ENCODE results near the gene NIBAN1. TPM values are rescaled to one million over a fixed set of nuclear protein-coding genes. Genes with fewer than 3 reads are reported as not detected.
"Not testable (repeated sequence)": the region's sequence is repeated elsewhere in the genome, so short reads cannot be mapped to it uniquely, and the experiment has no call there.

The NIBAN1 gene
- 1 to 10 TPM; 4.2 to 4.5 TPM for total RNA-seq

- H3K27ac Mint-ChIP-seq: peak within 1 kb of the TSS; percentile 93
- peak; percentile 71 for DNase-seq
- CTCF ChIA-PET: interaction anchor here (0.6 to 2.9 kb wide), 6 partner anchors 9 to 180 kb away, joined by 3 to 14 read pairs (median 4); no protein-coding TSS in a partner anchor
- peaks cover 40% of the 10 kb centered on the region for H3K4me1 Mint-ChIP-seq (ENCODE audit: low read depth)
- no peaks in the 10 kb centered on the region for H3K9me3 Mint-ChIP-seq
- peak within 1 kb of the TSS; percentile 79 for H3K4me3 Mint-ChIP-seq
- intact Hi-C loops (cut with micrococcal nuclease): loop anchor here (1.0 to 10.0 kb wide), 9 partner anchors 71 to 1337 kb away; partner anchors contain the start of genes ARPC5, IVNS1ABP, RNF2 and TSEN15
- peaks cover 25% of the 10 kb centered on the region for H3K27me3 Mint-ChIP-seq (ENCODE audit: low read depth)
- H3K36me3 Mint-ChIP-seq (ENCODE audit: low read depth): no peaks in the 10 kb centered on the region
Observed at GRCh38 chr1:184974056-184974836, at the start of gene NIBAN1. Gene NIBAN1 (minus strand): TSS chr1:184974508. CDS start chr1:184974356, 152 bp downstream.

- CTCF ChIA-PET: no interaction called here
- H3K27me3 Mint-ChIP-seq (ENCODE audit: low read depth): no peaks in the 10 kb centered on the region
Observed at GRCh38 chr1:185017966-185018365, 43.7 kb upstream of the NIBAN1 start.

GRCh38 chr1:185017338-185017737 is 43.0 kb upstream of the NIBAN1 start:
- CTCF ChIA-PET: interaction anchor here (0.5 to 1.6 kb wide), 2 partner anchors 211 to 220 kb away, joined by 3 read pairs; no protein-coding TSS in a partner anchor
- intact Hi-C loops (cut with micrococcal nuclease): no loop called here
- Mint-ChIP-seq H3K9me3 (no peaks in the 10 kb centered on the region), H3K36me3 (ENCODE audit: low read depth) (no peaks in the 10 kb centered on the region), H3K4me1 (ENCODE audit: low read depth) (no peaks in the 10 kb centered on the region), H3K4me3 (no peak overlapping the region), H3K27ac (no peak overlapping the region), H3K27me3 (ENCODE audit: low read depth) (no peaks in the 10 kb centered on the region)
- no peak for DNase-seq

More at GRCh38 chr1:185017966-185018365, 43.7 kb upstream of the NIBAN1 start:
- intact Hi-C loops (cut with micrococcal nuclease): no loop called here
- Mint-ChIP-seq H3K9me3 (no peaks in the 10 kb centered on the region), H3K4me1 (ENCODE audit: low read depth) (no peaks in the 10 kb centered on the region), H3K4me3 (no peak overlapping the region), H3K36me3 (ENCODE audit: low read depth) (no peaks in the 10 kb centered on the region), H3K27ac (no peak overlapping the region)
- no peak for DNase-seq

GRCh38 chr1:185016880-185017279 is 42.6 kb upstream of the NIBAN1 start:
- Mint-ChIP-seq H3K4me3 (no peak overlapping the region), H3K27me3 (ENCODE audit: low read depth) (no peaks in the 10 kb centered on the region), H3K27ac (no peak overlapping the region), H3K9me3 (no peaks in the 10 kb centered on the region), H3K36me3 (ENCODE audit: low read depth) (no peaks in the 10 kb centered on the region), H3K4me1 (ENCODE audit: low read depth) (no peaks in the 10 kb centered on the region)
- DNase-seq: no peak
- intact Hi-C loops (cut with micrococcal nuclease): no loop called here
- CTCF ChIA-PET: interaction anchor here (1.6 kb wide), 1 partner anchor 211 kb away, joined by 3 read pairs; no protein-coding TSS in a partner anchor

- Mint-ChIP-seq H3K27ac (no peak overlapping the region), H3K9me3 (no peaks in the 10 kb centered on the region), H3K4me3 (no peak overlapping the region), H3K36me3 (ENCODE audit: low read depth) (no peaks in the 10 kb centered on the region), H3K4me1 (ENCODE audit: low read depth) (no peaks in the 10 kb centered on the region), H3K27me3 (ENCODE audit: low read depth) (no peaks in the 10 kb centered on the region)
- DNase-seq: no peak
- CTCF ChIA-PET: interaction anchor here (1.6 kb wide), 1 partner anchor 209 kb away, joined by 3 read pairs; no protein-coding TSS in a partner anchor
- intact Hi-C loops (cut with micrococcal nuclease): no loop called here
Observed at GRCh38 chr1:185015631-185016030, 41.3 kb upstream of the NIBAN1 start.

- Mint-ChIP-seq H3K27ac (no peak overlapping the region), H3K9me3 (no peaks in the 10 kb centered on the region), H3K27me3 (ENCODE audit: low read depth) (no peaks in the 10 kb centered on the region), H3K4me3 (no peak overlapping the region), H3K36me3 (ENCODE audit: low read depth) (no peaks in the 10 kb centered on the region), H3K4me1 (ENCODE audit: low read depth) (no peaks in the 10 kb centered on the region)
- CTCF ChIA-PET: no interaction called here
- no peak for DNase-seq
- intact Hi-C loops (cut with micrococcal nuclease): no loop called here
Observed at GRCh38 chr1:185014941-185015340, 40.6 kb upstream of the NIBAN1 start.

GRCh38 chr1:185010361-185010760 is 36.1 kb upstream of the NIBAN1 start:
- CTCF ChIA-PET: no interaction called here
- H3K27me3 Mint-ChIP-seq (ENCODE audit: low read depth): no peaks in the 10 kb centered on the region
- H3K4me3 Mint-ChIP-seq: no peak overlapping the region
- H3K36me3 Mint-ChIP-seq (ENCODE audit: low read depth): no peaks in the 10 kb centered on the region
- H3K4me1 Mint-ChIP-seq (ENCODE audit: low read depth): no peaks in the 10 kb centered on the region
- intact Hi-C loops (cut with micrococcal nuclease): no loop called here
- no peaks in the 10 kb centered on the region for H3K9me3 Mint-ChIP-seq
- DNase-seq: no peak
- no peak overlapping the region for H3K27ac Mint-ChIP-seq

- no peaks in the 10 kb centered on the region for H3K27me3 Mint-ChIP-seq (ENCODE audit: low read depth)
- H3K9me3 Mint-ChIP-seq: no peaks in the 10 kb centered on the region
- CTCF ChIA-PET: no interaction called here
- DNase-seq: no peak
- intact Hi-C loops (cut with micrococcal nuclease): no loop called here
- H3K36me3 Mint-ChIP-seq (ENCODE audit: low read depth): no peaks in the 10 kb centered on the region
- H3K4me3 Mint-ChIP-seq: no peak overlapping the region
- H3K4me1 Mint-ChIP-seq (ENCODE audit: low read depth): no peaks in the 10 kb centered on the region
- H3K27ac Mint-ChIP-seq: no peak overlapping the region
Observed at GRCh38 chr1:185008838-185009237, 34.5 kb upstream of the NIBAN1 start.

- H3K4me3 Mint-ChIP-seq; DNase-seq; H3K27ac Mint-ChIP-seq; intact Hi-C loops (cut with micrococcal nuclease); CTCF ChIA-PET; H3K9me3 Mint-ChIP-seq; H3K4me1 Mint-ChIP-seq (ENCODE audit: low read depth); H3K36me3 Mint-ChIP-seq (ENCODE audit: low read depth): not testable (repeated sequence)
- H3K27me3 Mint-ChIP-seq (ENCODE audit: low read depth): peaks cover 25% of the 10 kb centered on the region
Observed at GRCh38 chr1:185001312-185001880, 27.1 kb upstream of the NIBAN1 start.

- H3K9me3 Mint-ChIP-seq; H3K36me3 Mint-ChIP-seq (ENCODE audit: low read depth); DNase-seq; intact Hi-C loops (cut with micrococcal nuclease); H3K4me1 Mint-ChIP-seq (ENCODE audit: low read depth); H3K27ac Mint-ChIP-seq; H3K4me3 Mint-ChIP-seq: not testable (repeated sequence)
- peaks cover 31% of the 10 kb centered on the region for H3K27me3 Mint-ChIP-seq (ENCODE audit: low read depth)
- CTCF ChIA-PET: interaction anchor here (1.5 kb wide), 1 partner anchor 194 kb away, joined by 3 read pairs; no protein-coding TSS in a partner anchor
Observed at GRCh38 chr1:184999974-185000373, 25.7 kb upstream of the NIBAN1 start.

GRCh38 chr1:184994301-184994700 is 20.0 kb upstream of the NIBAN1 start:
- no peaks in the 10 kb centered on the region for H3K4me1 Mint-ChIP-seq (ENCODE audit: low read depth)
- no peak overlapping the region for H3K27ac Mint-ChIP-seq
- H3K4me3 Mint-ChIP-seq: no peak overlapping the region
- H3K9me3 Mint-ChIP-seq: peaks cover 7% of the 10 kb centered on the region
- peaks cover 22% of the 10 kb centered on the region for H3K27me3 Mint-ChIP-seq (ENCODE audit: low read depth)
- H3K36me3 Mint-ChIP-seq (ENCODE audit: low read depth): peaks cover 2% of the 10 kb centered on the region
- CTCF ChIA-PET: no interaction called here
- no peak for DNase-seq
- intact Hi-C loops (cut with micrococcal nuclease): no loop called here

GRCh38 chr1:184992271-184992670 is 18.0 kb upstream of the NIBAN1 start:
- intact Hi-C loops (cut with micrococcal nuclease): no loop called here
- H3K27ac Mint-ChIP-seq: no peak overlapping the region
- H3K4me1 Mint-ChIP-seq (ENCODE audit: low read depth): no peaks in the 10 kb centered on the region
- H3K27me3 Mint-ChIP-seq (ENCODE audit: low read depth): peaks cover 13% of the 10 kb centered on the region
- DNase-seq: no peak
- no peak overlapping the region for H3K4me3 Mint-ChIP-seq
- CTCF ChIA-PET: interaction anchor here (0.9 to 1.6 kb wide), 4 partner anchors 10 to 187 kb away, joined by 3 to 6 read pairs (median 4); no protein-coding TSS in a partner anchor
- H3K9me3 Mint-ChIP-seq: peaks cover 7% of the 10 kb centered on the region
- peaks cover 2% of the 10 kb centered on the region for H3K36me3 Mint-ChIP-seq (ENCODE audit: low read depth)
